Panc1 (cell line): ENCODE measurements around the gene CDH23.

ENCODE experiments used
- CTCF ChIP-seq: fragments of 450-650 bp; IDR thresholded peaks from 2 replicates; pipeline ENCODE4 v1.5.1; 2017; ENCODE audit warnings: mild to moderate bottlenecking
- POLR2AphosphoS5 ChIP-seq: IDR thresholded peaks from 2 replicates; pipeline ENCODE4 v1.6.1; 2012; ENCODE audit warnings: mild to moderate bottlenecking, low read depth, low read length, moderate library complexity
- SIN3A ChIP-seq: IDR thresholded peaks from 2 replicates; pipeline ENCODE4 v1.6.1; 2012; ENCODE audit warnings: low read depth, mild to moderate bottlenecking, low read length, moderate library complexity, borderline replicate concordance; ENCODE audit not compliant: insufficient read depth

- no peak for TF ChIP-seq CTCF
- no peak for TF ChIP-seq POLR2AphosphoS5
- no peak for TF ChIP-seq SIN3A
Measured at GRCh38 chr10:71765906-71766716, 369.4 kb downstream of the CDH23 start.
